Measurements from ENCODE around the gene MAD1L1. TPM values are rescaled to one million over a fixed set of nuclear protein-coding genes. Genes with fewer than 3 reads are reported as not detected.

Gene MAD1L1
- total RNA-seq, 1 donor from 2014 or later = 56.2 TPM

DNA sequence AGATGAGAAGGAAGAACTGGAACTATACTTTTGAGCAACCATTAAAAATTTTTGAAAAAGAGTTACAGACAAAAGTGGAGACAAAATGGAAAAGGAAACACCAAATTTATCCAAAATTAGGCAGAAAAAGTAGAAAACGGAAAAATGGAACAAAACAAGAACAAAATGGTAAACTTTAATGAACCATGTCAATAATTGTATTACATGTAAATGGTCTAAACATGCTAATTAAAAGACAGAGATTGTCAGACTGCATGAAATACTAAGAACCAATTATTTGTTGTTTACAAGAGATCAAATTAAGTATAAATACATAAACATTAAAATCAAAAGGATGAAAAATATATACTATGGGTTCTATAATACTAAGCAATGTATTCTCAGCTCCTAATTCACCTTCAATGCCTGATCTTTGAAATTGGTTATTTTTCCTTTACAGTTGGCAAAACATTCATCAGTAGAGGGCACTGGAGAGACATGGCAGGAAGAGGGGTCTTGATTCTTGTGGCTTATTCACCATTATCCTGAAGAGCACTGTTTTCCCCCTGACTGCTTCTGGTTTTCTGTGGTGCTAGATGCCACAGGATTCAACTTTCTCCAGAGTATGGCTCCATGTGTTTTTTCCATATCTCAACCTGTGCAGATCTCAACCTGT, 437.7 kb downstream of the MAD1L1 start:
- H3K4me1 Mint-ChIP-seq (ENCODE audit: low read depth) = no peaks in the 10 kb centered on the region
- no peak overlapping the region for H3K27ac Mint-ChIP-seq
- no peak overlapping the region for H3K4me3 Mint-ChIP-seq
- peaks cover 21% of the 10 kb centered on the region for H3K9me3 Mint-ChIP-seq
- intact Hi-C loops (cut with micrococcal nuclease) = no loop called here
- peaks cover 4% of the 10 kb centered on the region for H3K27me3 Mint-ChIP-seq (ENCODE audit: insufficient read depth)
- H3K36me3 Mint-ChIP-seq (ENCODE audit: low read depth) = no peaks in the 10 kb centered on the region
- no peak for DNase-seq (ENCODE audit: low spot score)

DNA sequence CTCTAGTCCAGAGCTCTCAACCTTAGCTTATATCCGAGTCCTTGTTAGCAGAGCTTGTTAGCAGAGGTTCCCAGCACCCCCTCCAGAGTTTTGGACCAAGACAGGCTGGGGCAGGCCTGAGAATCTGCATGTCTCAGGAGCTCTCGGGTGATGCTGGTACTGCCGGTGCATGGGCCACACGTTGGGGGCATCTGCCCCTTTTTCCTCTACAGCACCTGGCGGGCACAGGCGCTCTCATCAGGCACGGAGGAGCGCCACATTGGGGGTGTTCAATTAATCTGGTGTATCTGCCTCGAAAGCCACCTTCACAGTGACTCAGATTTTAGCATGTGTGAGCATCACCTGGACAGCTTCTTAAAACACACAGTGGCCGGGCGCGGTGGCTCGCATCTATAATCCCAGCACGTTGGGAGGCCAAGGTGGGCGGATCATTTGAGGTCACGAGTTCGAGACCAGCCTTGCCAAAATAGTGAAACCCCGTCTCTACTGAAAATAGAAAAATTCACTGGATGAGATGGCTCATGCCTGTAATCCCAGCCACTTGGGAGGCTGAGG, 445.0 kb downstream of the MAD1L1 start:
- Mint-ChIP-seq H3K4me3 (no peak overlapping the region), H3K27ac (no peak overlapping the region), H3K4me1 (ENCODE audit: low read depth) (no peaks in the 10 kb centered on the region), H3K9me3 (peaks cover 10% of the 10 kb centered on the region), H3K27me3 (ENCODE audit: insufficient read depth) (no peaks in the 10 kb centered on the region), H3K36me3 (ENCODE audit: low read depth) (no peaks in the 10 kb centered on the region)
- DNase-seq (ENCODE audit: low spot score) = no peak
- intact Hi-C loops (cut with micrococcal nuclease) = no loop called here

DNA sequence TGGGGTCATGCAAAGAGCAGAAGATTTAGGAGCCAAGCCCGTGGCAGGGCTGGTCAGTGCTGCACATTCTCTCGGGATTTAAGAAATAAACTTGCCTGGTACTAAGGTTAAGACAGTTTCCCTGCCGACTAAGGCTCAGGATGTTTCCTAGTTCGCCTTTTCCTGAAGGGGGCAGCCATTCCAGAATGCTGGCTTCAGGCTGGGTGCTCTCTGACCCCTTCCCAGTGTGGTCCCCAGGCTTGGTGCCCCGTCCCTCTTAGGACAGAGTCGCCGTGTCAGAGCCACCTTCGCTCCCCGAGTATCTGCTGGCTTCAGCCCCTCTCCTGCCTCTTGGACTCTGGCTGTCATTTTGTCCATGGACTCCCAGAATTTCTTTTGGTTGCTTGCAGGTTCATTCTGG, 445.5 kb downstream of the MAD1L1 start:
- intact Hi-C loops (cut with micrococcal nuclease) = no loop called here
- no peak overlapping the region for H3K27ac Mint-ChIP-seq
- no peaks in the 10 kb centered on the region for H3K27me3 Mint-ChIP-seq (ENCODE audit: insufficient read depth)
- peaks cover 10% of the 10 kb centered on the region for H3K9me3 Mint-ChIP-seq
- no peak overlapping the region for H3K4me3 Mint-ChIP-seq
- no peaks in the 10 kb centered on the region for H3K4me1 Mint-ChIP-seq (ENCODE audit: low read depth)
- no peaks in the 10 kb centered on the region for H3K36me3 Mint-ChIP-seq (ENCODE audit: low read depth)
- no peak for DNase-seq (ENCODE audit: low spot score)

DNA sequence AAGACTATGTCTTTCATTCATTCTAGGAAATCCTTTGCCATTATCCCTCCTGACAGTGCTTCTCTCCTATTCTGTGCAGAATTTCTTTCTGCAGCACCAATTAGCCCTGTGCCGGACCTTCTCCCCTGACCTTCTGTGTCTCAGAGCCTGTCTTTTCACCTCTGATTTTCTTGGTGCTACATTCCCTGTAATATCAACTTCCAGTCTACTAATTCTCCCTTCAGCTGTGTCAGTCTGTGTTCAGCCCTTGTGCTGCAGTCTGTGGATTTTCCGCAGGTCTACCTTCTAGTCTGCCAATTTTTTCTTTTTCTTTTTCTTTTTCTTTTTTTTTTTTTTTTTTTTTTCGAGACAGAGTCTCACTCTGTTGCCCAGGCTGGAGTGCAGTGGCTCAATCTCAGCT, 446.9 kb downstream of the MAD1L1 start:
- Mint-ChIP-seq H3K36me3 (ENCODE audit: low read depth) (no peaks in the 10 kb centered on the region), H3K4me1 (ENCODE audit: low read depth) (no peaks in the 10 kb centered on the region), H3K27me3 (ENCODE audit: insufficient read depth) (no peaks in the 10 kb centered on the region), H3K4me3 (no peak overlapping the region), H3K27ac (no peak overlapping the region), H3K9me3 (peaks cover 10% of the 10 kb centered on the region)
- no peak for DNase-seq (ENCODE audit: low spot score)
- intact Hi-C loops (cut with micrococcal nuclease) = no loop called here

DNA sequence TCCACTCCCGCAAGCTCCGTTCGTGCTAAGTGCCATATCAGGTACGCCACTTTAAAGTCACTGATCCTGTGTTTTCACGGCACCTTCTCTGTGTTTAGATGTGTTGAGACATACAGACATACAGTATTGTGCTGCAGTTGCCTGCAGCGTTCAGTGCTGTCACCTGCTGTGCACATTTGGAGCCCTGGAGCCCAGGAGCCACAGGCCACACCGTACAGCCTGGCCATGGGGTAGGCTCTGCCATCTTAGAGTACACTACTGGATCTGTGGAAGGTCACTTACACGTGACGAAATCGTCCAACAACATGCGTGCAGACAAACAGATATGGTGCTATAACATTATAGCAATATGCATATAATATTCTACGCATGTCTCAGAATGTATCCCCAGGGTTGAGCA, 451.4 kb downstream of the MAD1L1 start:
- DNase-seq (ENCODE audit: low spot score) = no peak
- no peak overlapping the region for H3K27ac Mint-ChIP-seq
- no peak overlapping the region for H3K4me3 Mint-ChIP-seq
- no peaks in the 10 kb centered on the region for H3K4me1 Mint-ChIP-seq (ENCODE audit: low read depth)
- no peaks in the 10 kb centered on the region for H3K36me3 Mint-ChIP-seq (ENCODE audit: low read depth)
- H3K9me3 Mint-ChIP-seq = peaks cover 19% of the 10 kb centered on the region
- H3K27me3 Mint-ChIP-seq (ENCODE audit: insufficient read depth) = no peaks in the 10 kb centered on the region
- intact Hi-C loops (cut with micrococcal nuclease) = no loop called here

DNA sequence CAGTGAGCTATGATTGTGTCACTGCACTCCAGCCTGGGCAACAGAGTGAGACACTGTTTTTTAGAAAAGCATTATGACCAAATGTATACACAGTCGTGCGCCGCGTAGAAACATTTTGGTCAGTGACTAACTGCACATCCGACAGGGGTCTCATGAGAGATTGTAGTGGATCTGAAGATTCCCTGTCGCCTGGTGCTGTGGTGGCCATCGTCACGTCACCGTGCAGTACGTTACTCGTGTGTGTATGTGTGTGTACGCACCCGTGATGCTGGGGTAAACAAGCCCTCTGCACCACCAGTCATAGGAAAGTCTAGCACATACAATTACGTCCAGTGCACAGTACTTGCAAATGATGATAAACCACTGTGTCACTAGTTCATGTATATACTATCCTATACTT, 453.3 kb downstream of the MAD1L1 start:
- peaks cover 16% of the 10 kb centered on the region for H3K9me3 Mint-ChIP-seq

DNA sequence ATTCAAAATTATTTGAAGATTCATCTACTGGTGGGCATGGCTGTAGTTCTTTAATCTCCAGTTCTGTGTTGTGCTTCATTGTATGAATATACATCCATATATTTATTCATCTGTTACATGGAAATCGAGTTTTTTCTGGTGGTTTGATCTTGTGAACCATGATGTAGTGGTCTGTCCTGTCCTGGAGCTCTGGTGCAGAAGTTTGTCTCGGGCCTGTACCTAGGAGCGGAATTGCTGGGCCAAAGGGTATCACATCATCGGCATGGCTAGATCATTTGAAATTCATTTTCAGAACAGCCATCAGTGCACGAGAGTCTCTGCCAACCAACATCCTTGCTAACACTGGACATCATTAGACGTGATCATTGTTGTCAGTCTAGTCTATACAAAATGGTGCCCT, 455.6 kb downstream of the MAD1L1 start:
- intact Hi-C loops (cut with micrococcal nuclease) = no loop called here
- Mint-ChIP-seq H3K27me3 (ENCODE audit: insufficient read depth) (no peaks in the 10 kb centered on the region), H3K9me3 (peaks cover 24% of the 10 kb centered on the region), H3K27ac (no peak overlapping the region), H3K4me1 (ENCODE audit: low read depth) (no peaks in the 10 kb centered on the region), H3K4me3 (no peak overlapping the region), H3K36me3 (ENCODE audit: low read depth) (no peaks in the 10 kb centered on the region)
- no peak for DNase-seq (ENCODE audit: low spot score)

More for the DNA sequence above, 453.3 kb downstream of the MAD1L1 start:
- no peak overlapping the region for H3K27ac Mint-ChIP-seq
- H3K36me3 Mint-ChIP-seq (ENCODE audit: low read depth) = no peaks in the 10 kb centered on the region
- H3K4me3 Mint-ChIP-seq = no peak overlapping the region
- H3K4me1 Mint-ChIP-seq (ENCODE audit: low read depth) = no peaks in the 10 kb centered on the region
- intact Hi-C loops (cut with micrococcal nuclease) = no loop called here
- no peak for DNase-seq (ENCODE audit: low spot score)
- no peaks in the 10 kb centered on the region for H3K27me3 Mint-ChIP-seq (ENCODE audit: insufficient read depth)

DNA sequence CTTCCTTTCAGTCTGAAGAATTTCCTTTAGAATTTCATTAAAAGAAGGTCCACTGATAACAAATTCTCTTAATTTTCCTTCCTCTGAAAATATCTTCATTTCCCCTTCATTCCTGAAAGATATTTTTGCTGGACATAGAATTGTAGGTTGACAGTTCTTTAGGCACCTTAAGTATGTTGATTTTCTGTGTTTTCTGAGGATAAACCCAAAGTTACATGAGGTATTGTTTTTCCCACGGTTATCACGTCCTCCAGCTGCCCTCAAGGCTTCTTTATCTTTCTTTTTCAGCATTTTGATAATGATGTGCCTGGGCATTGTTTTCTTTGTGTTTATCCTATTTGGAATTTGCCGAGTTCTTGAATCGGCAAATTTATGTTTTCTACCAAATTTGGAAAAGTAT, 457.4 kb downstream of the MAD1L1 start:
- DNase-seq (ENCODE audit: low spot score) = no peak
- Mint-ChIP-seq H3K27ac (no peak overlapping the region), H3K4me1 (ENCODE audit: low read depth) (no peaks in the 10 kb centered on the region), H3K4me3 (no peak overlapping the region), H3K36me3 (ENCODE audit: low read depth) (no peaks in the 10 kb centered on the region), H3K27me3 (ENCODE audit: insufficient read depth) (no peaks in the 10 kb centered on the region), H3K9me3 (peaks cover 24% of the 10 kb centered on the region)
- intact Hi-C loops (cut with micrococcal nuclease) = no loop called here

DNA sequence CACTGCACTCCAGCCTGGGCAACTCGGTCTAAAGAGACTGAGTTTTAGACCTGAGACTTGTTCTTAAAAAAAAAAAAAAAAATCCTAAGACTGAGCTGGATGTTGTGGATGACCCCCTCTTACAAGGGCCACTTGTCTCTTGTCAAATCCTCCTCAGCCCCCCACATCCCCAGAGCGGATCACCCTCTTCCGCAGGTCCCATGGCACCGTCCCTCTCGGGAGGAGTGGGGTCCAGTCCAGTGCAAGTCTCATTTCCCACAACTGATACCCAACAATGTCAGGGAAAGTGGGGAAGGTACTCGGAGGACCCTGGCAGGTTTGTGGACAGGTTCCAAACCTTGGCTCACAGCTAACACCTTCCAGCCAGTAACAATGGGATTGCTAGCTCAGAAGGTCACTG, 462.4 kb downstream of the MAD1L1 start:
- intact Hi-C loops (cut with micrococcal nuclease) = no loop called here
- H3K4me1 Mint-ChIP-seq (ENCODE audit: low read depth) = no peaks in the 10 kb centered on the region
- peaks cover 11% of the 10 kb centered on the region for H3K9me3 Mint-ChIP-seq

DNA sequence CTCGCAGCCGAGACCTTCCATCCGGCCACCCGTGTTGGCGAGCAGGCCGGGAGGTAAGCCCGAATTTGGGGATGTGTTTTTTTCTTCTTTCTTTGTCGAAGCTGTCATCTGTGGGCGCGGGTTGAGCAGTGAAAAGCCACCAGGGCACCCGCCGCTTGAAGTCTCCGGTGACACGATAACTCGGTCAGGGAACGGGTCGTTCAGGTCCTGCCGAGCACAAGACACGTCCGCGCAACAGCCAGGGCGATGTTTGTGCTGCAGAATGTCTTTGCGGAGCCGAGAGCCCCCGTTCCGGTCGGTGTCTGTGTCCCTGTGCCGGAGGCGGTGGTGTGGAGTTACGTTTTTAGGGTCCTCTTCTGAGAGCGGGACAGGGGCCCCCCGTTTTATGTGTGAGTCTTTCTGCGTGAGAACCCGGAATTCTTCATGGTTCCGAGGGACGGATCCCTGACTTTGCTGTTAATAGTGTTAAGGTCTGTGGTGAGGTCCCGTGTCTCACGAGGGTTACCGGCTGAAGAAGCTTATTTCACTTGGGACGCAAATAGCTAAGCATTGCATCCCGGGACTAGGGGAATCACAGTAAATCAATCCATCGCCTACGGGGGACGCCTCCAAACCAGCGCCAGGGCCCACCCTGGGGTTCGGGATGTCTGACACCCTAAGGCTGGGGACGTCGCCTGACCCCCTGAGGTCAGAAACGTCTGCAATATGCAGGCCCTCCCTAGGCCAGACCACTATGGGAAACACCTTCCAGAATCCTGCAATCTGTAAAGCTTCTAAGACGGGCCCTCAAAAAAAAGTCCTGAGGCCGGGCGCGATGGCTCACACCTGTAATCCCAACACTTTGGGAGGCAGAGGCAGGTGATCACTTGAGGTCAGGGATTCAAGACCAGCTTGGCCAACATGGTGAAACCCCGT, 463.2 kb downstream of the MAD1L1 start:
- DNase-seq (ENCODE audit: low spot score) = no peak
- Mint-ChIP-seq H3K27ac (no peak overlapping the region), H3K4me3 (no peak overlapping the region), H3K27me3 (ENCODE audit: insufficient read depth) (no peaks in the 10 kb centered on the region), H3K9me3 (peaks cover 11% of the 10 kb centered on the region), H3K36me3 (ENCODE audit: low read depth) (no peaks in the 10 kb centered on the region), H3K4me1 (ENCODE audit: low read depth) (no peaks in the 10 kb centered on the region)
- intact Hi-C loops (cut with micrococcal nuclease) = no loop called here

More for the DNA sequence above, 462.4 kb downstream of the MAD1L1 start:
- Mint-ChIP-seq H3K27ac (no peak overlapping the region), H3K27me3 (ENCODE audit: insufficient read depth) (no peaks in the 10 kb centered on the region), H3K4me3 (no peak overlapping the region), H3K36me3 (ENCODE audit: low read depth) (no peaks in the 10 kb centered on the region)
- DNase-seq (ENCODE audit: low spot score) = no peak

DNA sequence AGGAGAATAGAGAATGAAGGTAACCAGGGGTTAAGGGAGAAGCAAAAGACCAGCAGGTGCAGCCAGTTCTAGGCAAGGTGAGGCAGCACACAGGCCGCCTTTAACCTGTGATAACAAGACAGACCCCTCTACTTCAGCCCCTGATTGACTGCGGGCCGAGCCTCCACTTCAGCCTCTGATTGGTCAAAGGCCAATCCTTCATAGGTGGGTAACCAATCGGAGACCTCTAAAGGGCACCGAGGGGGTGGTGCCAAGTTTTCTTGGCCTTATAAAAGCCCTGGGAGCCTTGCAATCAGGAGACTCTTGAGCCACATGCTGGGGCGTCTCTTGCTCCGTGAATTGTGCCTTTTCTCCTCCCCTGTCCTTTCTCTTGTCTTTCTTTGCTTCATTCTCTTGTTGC, 463.9 kb downstream of the MAD1L1 start:
- H3K9me3 Mint-ChIP-seq = peaks cover 11% of the 10 kb centered on the region
- intact Hi-C loops (cut with micrococcal nuclease) = no loop called here

DNA sequence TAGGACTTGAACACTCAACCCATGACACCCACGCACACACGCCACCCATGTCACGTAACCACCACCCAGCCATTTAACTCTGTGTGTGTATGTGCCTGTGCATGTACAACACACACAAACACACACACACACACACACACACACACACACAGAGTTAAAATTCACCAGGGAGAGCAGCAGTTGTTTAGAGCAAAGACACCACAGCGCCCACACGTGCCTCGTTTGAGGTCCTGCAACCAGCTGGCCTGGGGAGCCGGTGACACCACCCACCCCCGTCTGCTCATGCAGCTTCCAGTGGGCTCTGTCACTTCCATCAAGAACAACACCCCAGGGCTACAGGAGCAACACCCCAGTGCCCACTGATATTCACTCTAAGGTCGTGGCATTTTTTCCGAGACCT, 465.2 kb downstream of the MAD1L1 start:
- no peak for DNase-seq (ENCODE audit: low spot score)
- Mint-ChIP-seq H3K4me1 (ENCODE audit: low read depth) (no peaks in the 10 kb centered on the region), H3K9me3 (peaks cover 7% of the 10 kb centered on the region), H3K36me3 (ENCODE audit: low read depth) (no peaks in the 10 kb centered on the region), H3K4me3 (no peak overlapping the region), H3K27me3 (ENCODE audit: insufficient read depth) (no peaks in the 10 kb centered on the region), H3K27ac (no peak overlapping the region)
- intact Hi-C loops (cut with micrococcal nuclease) = no loop called here

More for the DNA sequence above, 463.9 kb downstream of the MAD1L1 start:
- no peak overlapping the region for H3K27ac Mint-ChIP-seq
- no peaks in the 10 kb centered on the region for H3K4me1 Mint-ChIP-seq (ENCODE audit: low read depth)
- H3K4me3 Mint-ChIP-seq = no peak overlapping the region
- H3K36me3 Mint-ChIP-seq (ENCODE audit: low read depth) = no peaks in the 10 kb centered on the region
- DNase-seq (ENCODE audit: low spot score) = no peak
- no peaks in the 10 kb centered on the region for H3K27me3 Mint-ChIP-seq (ENCODE audit: insufficient read depth)
